HCT116 (cell line): Measurements from ENCODE around the gene PACRG. TPM values are rescaled to one million over a fixed set of nuclear protein-coding genes. Genes with fewer than 3 reads are reported as not detected.

Experiments
- ATAC-seq: fragments of 200-7000 bp; cut with Tn5 transposase; 2 replicates; pipeline ENCODE4 v1.9.1; 2020; ENCODE audit warnings: mild to moderate bottlenecking, moderate library complexity
- BruUV-seq: library from RNA; stranded (reverse); fragments of 400-500 nt; replicated peaks from 2 replicates; lab custom pipeline; 2021; lab: Mats Ljungman, UMichigan
- CTCF ChIA-PET: fragments of 300-600 bp; sonication (Branson Sonifier 250); formaldehyde crosslinking; loops from one replicate; lab custom pipeline; 2021; ENCODE audit warnings: antibody characterized with exemption; lab: Charles Lee
- POLR2A ChIA-PET: fragments of 300-600, 350-600 bp; sonication (Branson Sonifier 250); formaldehyde crosslinking; loops from one replicate; lab custom pipeline; 2021; ENCODE audit warnings: antibody characterized with exemption; lab: Charles Lee
- RAD21 ChIA-PET, 2 experiments: fragments of 300-600 bp; sonication (Branson Sonifier 250); formaldehyde crosslinking; loops; one replicate each; lab custom pipeline; 2023; ENCODE audit warnings: low total read pairs in 2 of 2; ENCODE audit not compliant: uncharacterized antibody in 2 of 2, unreplicated experiment in 2 of 2, low non-redundant PET in 1 of 2; lab: Charles Lee
- DNase-seq: peaks from one replicate; pipeline ENCODE4 v3.0.0-alpha.2; 2010; ENCODE audit warnings: low read depth, low spot score
- H2AFZ ChIP-seq: fragments of 200-600 bp; shearing (Covaris generic), sonication (generic); 2 replicates; pipeline ENCODE4 v1.6.1; 2017; ENCODE audit warnings: low read depth, mixed run types, mixed read lengths, antibody characterized with exemption, low read length; ENCODE audit not compliant: poor library complexity, severe bottlenecking
- H3K27ac ChIP-seq: 2 replicates; pipeline ENCODE4 v1.5.1; 2012; ENCODE audit warnings: low read depth, low read length
- H3K27me3 ChIP-seq: fragments of 200-600 bp; sonication (generic); 2 replicates; pipeline ENCODE4 v1.6.1; 2016; ENCODE audit warnings: mixed run types, low read length, mixed read lengths; ENCODE audit not compliant: insufficient read depth
- H3K36me3 ChIP-seq, 2 experiments: fragments of 200-500 bp in 1 of 2; fragments of 200-600 bp in 1 of 2; sonication (Bioruptor generic) in 1 of 2; sonication (generic) in 1 of 2; 2 replicates each; pipeline versions ENCODE4 v1.5.1 to v1.6.1; 2014 to 2016; ENCODE audit warnings: low read length in 2 of 2, inconsistent platforms in 1 of 2, mixed read lengths in 1 of 2, mixed run types in 1 of 2; ENCODE audit not compliant: insufficient read depth in 2 of 2, control insufficient read depth in 1 of 2
- H3K4me1 ChIP-seq, 2 experiments: fragments of 200-600 bp in 1 of 2; sonication (generic) in 1 of 2; 2 replicates each; pipeline versions ENCODE4 v1.5.1 to v1.6.1; 2012 to 2017; ENCODE audit warnings: low read length in 2 of 2, inconsistent platforms in 1 of 2, mild to moderate bottlenecking in 1 of 2, mixed read lengths in 1 of 2, mixed run types in 1 of 2, moderate library complexity in 1 of 2; ENCODE audit not compliant: insufficient read depth in 2 of 2, control insufficient read depth in 1 of 2
- H3K4me2 ChIP-seq: fragments of 200-600 bp; sonication (generic); 2 replicates; pipeline ENCODE4 v1.6.1; 2017; ENCODE audit warnings: mixed run types, low read length, mixed read lengths
- H3K4me3 ChIP-seq, 2 experiments: fragments of 200-600 bp in 1 of 2; sonication (generic) in 1 of 2; replicated peaks in 1 of 2; 2 replicates each; pipeline ENCODE4 v1.5.1; 2011 to 2016; ENCODE audit warnings: low read length in 2 of 2, control low read depth in 1 of 2, low read depth in 1 of 2, mild to moderate bottlenecking in 1 of 2, mixed read lengths in 1 of 2, mixed run types in 1 of 2
- H3K79me2 ChIP-seq: fragments of 200-600 bp; sonication (generic); 2 replicates; pipeline ENCODE4 v1.6.1; 2017; ENCODE audit warnings: mild to moderate bottlenecking, mixed run types, low read length, moderate library complexity, mixed read lengths; ENCODE audit not compliant: insufficient read depth
- H3K9ac ChIP-seq: fragments of 200-600 bp; sonication (generic); 2 replicates; pipeline ENCODE4 v1.6.1; 2016; ENCODE audit warnings: low read length, mixed read lengths
- H3K9me2 ChIP-seq: fragments of 200-600 bp; sonication (generic), shearing (Covaris generic); 2 replicates; pipeline ENCODE4 v1.6.1; 2017; ENCODE audit warnings: mixed run types, mild to moderate bottlenecking, moderate library complexity; ENCODE audit not compliant: insufficient read depth
- H3K9me3 ChIP-seq, 2 experiments: fragments of 200-500 bp in 1 of 2; fragments of 200-600 bp in 1 of 2; sonication (Bioruptor generic) in 1 of 2; sonication (generic) in 1 of 2; 2 replicates each; pipeline ENCODE4 v1.6.1; 2014 to 2017; ENCODE audit warnings: low read length in 2 of 2, mixed read lengths in 2 of 2, inconsistent platforms in 1 of 2, low read depth in 1 of 2, mild to moderate bottlenecking in 1 of 2, mixed run types in 1 of 2, moderate library complexity in 1 of 2; ENCODE audit not compliant: control insufficient read depth in 1 of 2, insufficient read depth in 1 of 2
- H4K20me1 ChIP-seq: fragments of 200-600 bp; sonication (generic), shearing (Covaris generic); 2 replicates; pipeline ENCODE4 v1.6.1; 2017; ENCODE audit warnings: mixed run types, mild to moderate bottlenecking, moderate library complexity; ENCODE audit not compliant: insufficient read depth
- ATF3 ChIP-seq: IDR thresholded peaks from 2 replicates; pipeline ENCODE4 v1.6.1; 2012
- CEBPB ChIP-seq: IDR thresholded peaks from 2 replicates; pipeline ENCODE4 v1.6.1; 2012; ENCODE audit warnings: low read depth
- CTCF ChIP-seq, 3 experiments: fragments of 200-600 bp in 1 of 3; sonication (generic) in 1 of 3; IDR thresholded peaks in 2 of 3; conservative IDR thresholded peaks in 1 of 3; 2 replicates each; pipeline ENCODE4 v1.5.1; 2012 to 2017; ENCODE audit warnings: low read depth in 2 of 3, low read length in 2 of 3, antibody characterized with exemption in 1 of 3, borderline replicate concordance in 1 of 3, control low read depth in 1 of 3, mild to moderate bottlenecking in 1 of 3, mixed read lengths in 1 of 3, mixed run types in 1 of 3, moderate library complexity in 1 of 3; ENCODE audit not compliant: insufficient read depth in 1 of 3
- EGR1 ChIP-seq: IDR thresholded peaks from 2 replicates; pipeline ENCODE4 v1.6.1; 2012; ENCODE audit warnings: low read depth
- EZH2phosphoT487 ChIP-seq: fragments of 200-600 bp; IDR thresholded peaks from 2 replicates; pipeline ENCODE4 v1.6.1; 2018; ENCODE audit warnings: antibody characterized with exemption, borderline replicate concordance
- FOSL1 ChIP-seq: IDR thresholded peaks from 2 replicates; pipeline ENCODE4 v1.6.1; 2012; ENCODE audit warnings: low read depth
- JUND ChIP-seq: IDR thresholded peaks from 2 replicates; pipeline ENCODE4 v1.6.1; 2012
- MAX ChIP-seq: IDR thresholded peaks from 2 replicates; pipeline ENCODE4 v1.6.1; 2012
- POLR2A ChIP-seq: IDR thresholded peaks from 2 replicates; pipeline ENCODE4 v1.7.0; 2011; ENCODE audit warnings: borderline replicate concordance; ENCODE audit not compliant: insufficient read depth, insufficient read length; ENCODE audit errors: extremely low read depth
- POLR2AphosphoS5 ChIP-seq: IDR thresholded peaks from 2 replicates; pipeline ENCODE4 v1.6.1; 2011; ENCODE audit warnings: mild to moderate bottlenecking, low read depth, low read length, moderate library complexity
- RAD21 ChIP-seq: IDR thresholded peaks from 2 replicates; pipeline ENCODE4 v1.6.1; 2012; ENCODE audit warnings: low read depth, mild to moderate bottlenecking
- SP1 ChIP-seq: IDR thresholded peaks from 2 replicates; pipeline ENCODE4 v1.6.1; 2012; ENCODE audit warnings: low read depth
- SRF ChIP-seq: IDR thresholded peaks from 2 replicates; pipeline ENCODE4 v1.6.1; 2012; ENCODE audit warnings: low read depth
- TCF7L2 ChIP-seq: IDR thresholded peaks from 2 replicates; pipeline ENCODE4 v1.7.0; 2011; ENCODE audit warnings: borderline replicate concordance, inconsistent platforms; ENCODE audit not compliant: insufficient read depth, insufficient read length; ENCODE audit errors: extremely low read depth
- YY1 ChIP-seq: IDR thresholded peaks from 2 replicates; pipeline ENCODE4 v1.6.1; 2011; ENCODE audit warnings: low read length, low read depth, moderate library complexity, mild to moderate bottlenecking; ENCODE audit not compliant: insufficient replicate concordance; ENCODE audit errors: extremely low read depth
- ZBTB33 ChIP-seq: IDR thresholded peaks from 2 replicates; pipeline ENCODE4 v1.6.1; 2011; ENCODE audit warnings: mild to moderate bottlenecking, low read length, moderate library complexity; ENCODE audit not compliant: insufficient replicate concordance; ENCODE audit errors: extremely low read depth
- ZFX ChIP-seq: fragments of 450-650 bp; IDR thresholded peaks from 2 replicates; pipeline ENCODE4 v1.6.1; 2017
- ZNF274 ChIP-seq: fragments of 200-500 bp; sonication (Bioruptor generic); IDR thresholded peaks from 2 replicates; pipeline ENCODE4 v1.6.1; 2014; ENCODE audit warnings: mild to moderate bottlenecking, low read depth, low read length, inconsistent platforms
- intact Hi-C: fragments of 100-400 bp; cut with micrococcal nuclease; formaldehyde crosslinking; loops from 2 replicates; pipeline ENCODE4 v1.10.0; 2022
- total RNA-seq: library from RNA; stranded (reverse); gene quantifications from one replicate; pipeline ENCODE4 v1.2.1, GENCODE V29; 2021; ENCODE audit not compliant: unreplicated experiment

Gene PACRG
- total RNA-seq, 1 experiment from 2014 or later, result 0.71 TPM

- H3K9me3 ChIP-seq, result peaks cover 0 to 3% of the 10 kb centered on the region in 2 experiments; a peak in 2 of 4 replicates
- ChIA-PET POLR2A (no interaction called here), CTCF (no interaction called here), RAD21 (no interaction called here)
- H3K9ac ChIP-seq, result no peak overlapping the region
- TF ChIP-seq ZFX (no peak), SRF (no peak), EZH2phosphoT487 (no peak), POLR2A (no peak), JUND (no peak), MAX (no peak), ZNF274 (no peak), EGR1 (no peak), CTCF (IDR thresholded peaks at IDR 0.05 in 2 of 3, conservative IDR thresholded peaks at IDR 0.05 in 1 of 3; ENCODE audit: borderline replicate concordance in 1 of 3, insufficient read depth in 1 of 3, low read depth in 2 of 3, low read length in 2 of 3) (no peak), ATF3 (no peak), FOSL1 (no peak), SP1 (no peak), RAD21 (no peak), CEBPB (no peak), ZBTB33 (no peak), YY1 (no peak), POLR2AphosphoS5 (no peak), TCF7L2 (no peak)
- H3K27ac ChIP-seq, result no peak overlapping the region
- no peaks in the 10 kb centered on the region for H3K27me3 ChIP-seq
- no peaks in the 10 kb centered on the region for H4K20me1 ChIP-seq
- no peaks in the 10 kb centered on the region for H3K4me1 ChIP-seq
- DNase-seq, result no peak
- no TSS peak for BruUV-seq
- no peaks in the 10 kb centered on the region for H3K9me2 ChIP-seq
- no peaks in the 10 kb centered on the region for H3K79me2 ChIP-seq
- no peaks in the 10 kb centered on the region for H3K36me3 ChIP-seq
- no peak for ATAC-seq
- no peak overlapping the region for H2AFZ ChIP-seq
- intact Hi-C loops, result no loop called here
- H3K4me3 ChIP-seq, result no peak overlapping the region
- H3K4me2 ChIP-seq, result no peak overlapping the region
These were observed 423.4 kb downstream of the PACRG start for GRCh38 chr6:163151212-163151611.
